GM19328 (cell line): Measurements from ENCODE around the gene LRBA.

Experiments
- ATAC-seq: cut with Tn5 transposase; IDR thresholded peaks from one replicate; pipeline ENCODE4 v1.9.1; 2021; ENCODE audit warnings: mild to moderate bottlenecking, moderate library complexity; ENCODE audit not compliant: unreplicated experiment

Gene LRBA

DNA sequence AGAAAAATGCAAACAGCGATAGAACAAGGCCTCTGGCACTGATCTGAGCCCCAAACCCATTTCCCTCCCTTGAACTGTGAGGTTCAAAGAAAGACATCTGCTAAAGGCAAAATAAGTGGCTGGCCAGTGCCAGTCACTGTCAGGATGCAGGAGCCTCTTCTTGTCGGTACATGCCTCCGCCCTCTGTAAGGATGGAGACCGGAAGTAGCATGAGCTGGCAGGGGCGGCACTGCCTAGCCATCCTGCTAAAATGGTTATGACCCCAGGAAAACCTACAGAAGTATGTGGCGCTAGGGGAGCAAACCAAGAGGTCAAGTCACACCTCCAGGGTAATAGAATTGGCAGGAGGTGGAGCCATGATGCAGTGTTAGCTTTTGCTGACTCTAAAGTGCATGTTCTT, 756.5 kb downstream of the LRBA start:
- no peak for ATAC-seq

GRCh38 chr4:150256841-150257730, 758.0 kb downstream of the LRBA start:
- ATAC-seq, result no peak

GRCh38 chr4:150256225-150256620, 758.9 kb downstream of the LRBA start:
- ATAC-seq, result no peak

DNA sequence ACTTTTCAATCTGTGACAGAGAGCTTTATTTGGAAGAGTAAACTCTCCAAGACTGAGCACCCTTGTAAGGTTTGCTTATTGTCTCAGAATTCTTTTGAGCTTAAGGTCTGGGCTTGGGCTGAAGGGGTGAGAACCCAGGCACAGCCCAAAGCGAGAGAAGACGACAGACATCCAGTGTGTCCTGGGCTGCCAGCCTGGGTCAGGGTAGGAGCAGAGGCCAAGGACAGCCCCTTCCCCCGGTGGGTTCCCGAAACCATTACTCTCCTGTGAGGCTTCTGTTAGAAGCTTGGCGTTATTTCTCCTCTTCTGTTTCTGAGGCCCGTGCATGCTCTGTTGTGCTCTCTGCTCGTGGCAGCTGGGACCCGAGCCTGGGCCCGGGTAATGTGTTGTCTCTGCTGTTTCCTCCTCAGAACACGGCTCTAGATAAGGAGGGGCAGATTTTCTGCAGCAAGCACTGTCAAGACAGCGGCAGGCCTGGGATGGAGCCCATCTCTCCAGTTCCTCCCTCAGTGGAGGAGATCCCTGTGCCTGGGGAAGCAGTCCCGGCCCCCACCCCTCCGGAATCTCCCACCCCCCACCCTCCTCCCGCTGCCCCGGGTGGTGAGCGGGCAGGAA, 759.4 kb downstream of the LRBA start:
- no peak for ATAC-seq

- no peak for ATAC-seq
These were observed 761.0 kb downstream of the LRBA start for GRCh38 chr4:150253965-150254630.

GRCh38 chr4:150253416-150253815, 761.7 kb downstream of the LRBA start:
- ATAC-seq, result no peak

DNA sequence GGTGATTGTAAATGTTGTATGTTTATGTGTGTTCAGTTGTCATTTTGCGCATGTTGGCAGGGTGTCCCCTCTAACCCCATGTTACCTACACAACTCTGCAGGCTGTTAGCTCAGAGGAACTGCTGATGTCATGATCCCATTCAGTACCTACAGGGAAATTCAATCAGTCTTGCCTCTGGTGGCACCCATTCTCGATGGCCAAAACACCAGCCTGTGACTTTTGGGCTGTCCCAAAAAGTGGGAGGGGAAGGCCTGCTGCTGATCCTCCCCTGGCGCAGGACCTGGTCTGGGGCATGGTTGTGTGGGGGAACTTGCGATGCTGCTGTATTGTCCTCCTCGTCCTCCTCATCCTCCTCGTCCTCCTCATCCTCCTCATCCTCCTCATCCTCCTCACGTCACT, 762.3 kb downstream of the LRBA start:
- no peak for ATAC-seq

- ATAC-seq, result no peak
These were observed 762.8 kb downstream of the LRBA start for GRCh38 chr4:150252306-150252705.

DNA sequence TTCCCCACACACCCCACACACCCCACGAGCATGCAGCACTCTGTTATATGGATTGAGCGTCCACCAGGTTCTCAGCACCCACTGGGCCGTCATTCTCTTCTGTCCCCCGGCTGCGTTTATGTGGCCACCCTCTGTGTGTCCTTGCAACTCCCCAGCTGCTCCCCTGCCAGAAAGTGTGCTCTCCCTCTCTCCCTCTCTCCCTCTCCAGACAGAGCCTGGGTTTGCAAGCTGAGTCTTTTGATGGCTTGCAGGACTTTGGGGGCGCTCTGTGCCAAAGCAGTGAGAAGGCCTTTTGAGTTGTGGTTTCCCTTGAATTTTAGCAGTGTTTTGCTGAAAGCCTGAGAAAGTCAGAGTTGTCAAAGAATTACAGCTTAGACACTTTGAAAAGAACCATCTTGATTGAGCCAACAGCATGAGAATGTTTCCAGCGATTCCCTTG, 763.3 kb downstream of the LRBA start:
- ATAC-seq, result no peak

DNA sequence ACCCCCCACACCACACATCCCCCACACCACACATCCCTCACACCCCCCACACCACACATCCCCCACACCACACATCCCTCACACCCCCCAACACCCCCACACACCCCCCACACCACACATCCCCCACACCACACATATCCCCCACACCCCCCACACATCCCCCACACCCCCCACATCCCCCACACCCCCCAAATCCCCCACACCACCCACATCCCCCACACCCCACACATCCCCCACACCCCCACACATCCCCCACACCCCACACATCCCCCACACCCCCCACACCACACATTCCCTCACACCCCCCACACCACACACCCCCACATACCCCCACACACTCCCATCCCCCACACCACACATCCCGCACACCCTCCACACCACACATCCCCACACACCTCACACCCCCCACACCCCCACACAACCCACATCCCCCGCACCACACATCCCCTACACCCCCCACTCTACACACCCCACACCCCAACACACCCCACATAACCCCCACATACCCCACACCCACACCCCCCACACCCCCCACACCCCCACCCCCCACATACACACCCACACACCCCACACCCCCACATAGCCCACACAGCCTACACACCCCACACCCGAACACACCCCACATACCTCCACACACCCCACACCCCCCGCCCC, 764.0 kb downstream of the LRBA start:
- ATAC-seq, result no peak

- ATAC-seq, result no peak
These were observed 764.6 kb downstream of the LRBA start for GRCh38 chr4:150250293-150250997.

DNA sequence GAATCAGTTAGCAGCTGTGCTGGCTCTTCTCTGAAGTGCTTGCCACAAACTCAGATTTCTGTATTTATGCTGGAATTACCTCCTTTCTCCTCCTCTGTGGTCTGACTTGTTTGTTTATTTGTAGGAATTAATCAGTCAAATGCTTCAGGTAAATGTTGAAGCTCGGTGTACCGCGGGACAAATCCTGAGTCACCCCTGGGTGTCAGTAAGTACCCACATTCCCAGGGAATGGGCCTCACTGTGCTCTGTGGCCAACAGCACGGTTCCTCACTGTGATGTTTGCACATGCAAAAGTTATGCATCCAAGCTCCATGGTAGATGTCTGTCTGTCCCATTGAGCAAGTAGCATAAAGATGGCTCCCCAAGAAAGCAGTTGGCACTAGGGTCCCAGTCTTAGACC, 766.9 kb downstream of the LRBA start:
- ATAC-seq, result no peak

- no peak for ATAC-seq
These were observed 767.9 kb downstream of the LRBA start for GRCh38 chr4:150247184-150247583.

- ATAC-seq, result no peak
These were observed 770.5 kb downstream of the LRBA start for GRCh38 chr4:150244600-150244999.

GRCh38 chr4:150243932-150244331, 771.2 kb downstream of the LRBA start:
- ATAC-seq, result no peak

DNA sequence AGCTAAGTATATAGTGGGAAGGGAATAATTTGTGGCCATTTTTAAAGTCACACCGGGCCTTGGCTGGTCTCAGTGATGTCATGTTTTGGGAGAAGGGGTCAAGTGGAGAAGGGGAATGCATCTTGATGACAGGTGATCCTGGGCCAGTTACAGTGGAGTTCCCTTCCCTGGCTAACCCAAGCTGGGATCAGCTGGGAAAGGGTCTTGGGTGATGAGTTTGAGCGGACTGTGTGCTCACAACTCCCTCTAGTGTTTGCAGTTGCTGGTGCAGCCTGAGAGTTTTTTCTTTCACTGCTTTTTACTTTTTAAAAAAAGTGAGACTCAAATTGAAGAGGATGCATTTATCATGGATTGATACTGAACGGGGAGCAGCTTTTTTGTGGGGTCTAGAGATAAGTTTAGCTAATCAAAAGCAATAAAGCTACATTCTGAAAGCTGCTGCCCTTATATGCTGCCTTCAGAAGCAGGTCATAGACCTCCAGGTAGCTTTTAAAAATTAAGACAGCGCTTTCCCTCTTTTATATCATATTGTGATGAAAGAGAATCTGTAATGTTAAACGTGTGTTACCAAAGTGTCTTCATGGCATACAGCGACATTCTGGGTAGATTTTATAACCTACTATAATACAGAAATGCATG, 772.1 kb downstream of the LRBA start:
- ATAC-seq, result no peak

DNA sequence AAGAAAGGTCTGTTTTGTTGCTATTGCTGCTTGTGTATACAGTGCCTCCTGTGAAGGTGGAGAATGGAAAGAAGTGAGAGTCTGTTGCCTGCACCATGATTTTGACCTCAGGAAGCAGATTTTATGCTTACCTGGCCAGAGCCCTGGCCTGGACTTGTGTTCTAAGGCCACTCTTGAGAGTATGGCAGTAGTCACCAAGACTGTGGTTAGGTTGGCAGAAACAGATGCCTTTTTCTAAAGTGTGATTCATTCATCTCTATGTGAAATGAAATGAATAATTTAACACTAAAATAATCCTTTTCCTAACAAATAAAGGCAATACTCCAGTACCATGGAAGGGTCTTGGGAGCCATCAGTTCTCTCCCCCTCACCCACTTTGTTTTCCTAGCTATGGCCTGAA, 775.1 kb downstream of the LRBA start:
- no peak for ATAC-seq

DNA sequence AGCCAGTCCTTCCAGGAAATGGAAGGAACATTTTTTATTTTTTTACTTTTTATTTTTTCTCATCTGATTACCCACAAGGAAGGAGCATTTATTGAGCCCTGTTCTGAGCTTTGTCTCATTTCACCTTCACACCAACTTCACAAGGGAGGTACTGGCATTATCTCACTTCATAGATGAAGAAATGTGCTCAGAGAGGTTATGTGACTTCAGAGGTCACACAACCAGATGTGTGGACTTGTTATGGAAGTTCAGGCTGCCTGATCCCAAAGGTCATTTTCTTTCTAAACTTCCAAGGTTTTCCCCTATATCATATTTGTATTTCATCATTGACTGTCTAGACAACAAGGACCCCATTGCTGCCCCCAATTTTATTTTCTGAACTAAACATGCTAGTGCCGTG, 776.5 kb downstream of the LRBA start:
- ATAC-seq, result no peak

- no peak for ATAC-seq
These were observed 777.8 kb downstream of the LRBA start for GRCh38 chr4:150237110-150237872.

GRCh38 chr4:150236626-150237025, 778.5 kb downstream of the LRBA start:
- no peak for ATAC-seq
